HG03432 (cell line): ENCODE results near the gene EPHB1.

Source experiments
- ATAC-seq: cut with Tn5 transposase; IDR thresholded peaks from one replicate; pipeline ENCODE4 v1.9.1; 2021; ENCODE audit warnings: mild to moderate bottlenecking, moderate library complexity; ENCODE audit not compliant: unreplicated experiment

Gene EPHB1

GRCh38 chr3:134874737-134875413 is 79.8 kb downstream of the EPHB1 start:
- ATAC-seq: no peak

GRCh38 chr3:134876836-134877235 is 81.8 kb downstream of the EPHB1 start:
- no peak for ATAC-seq

- ATAC-seq: no peak
Observed at GRCh38 chr3:134877788-134878187, 82.7 kb downstream of the EPHB1 start.

- ATAC-seq: no peak
Observed at GRCh38 chr3:134879990-134880389, 84.9 kb downstream of the EPHB1 start.

- ATAC-seq: no peak
Observed at GRCh38 chr3:134880431-134880830, 85.4 kb downstream of the EPHB1 start.

GRCh38 chr3:134881305-134881704 is 86.2 kb downstream of the EPHB1 start:
- ATAC-seq: no peak

- ATAC-seq: no peak
Observed at GRCh38 chr3:134883697-134884385, 88.8 kb downstream of the EPHB1 start.

- ATAC-seq: peak; percentile 95
Observed at GRCh38 chr3:134885877-134886621, 91.0 kb downstream of the EPHB1 start.

- no peak for ATAC-seq
Observed at GRCh38 chr3:134886991-134887390, 91.9 kb downstream of the EPHB1 start.

GRCh38 chr3:134887536-134887935 is 92.5 kb downstream of the EPHB1 start:
- no peak for ATAC-seq

GRCh38 chr3:134892326-134892725 is 97.3 kb downstream of the EPHB1 start:
- no peak for ATAC-seq

- ATAC-seq: no peak
Observed at GRCh38 chr3:134892761-134893160, 97.7 kb downstream of the EPHB1 start.

- ATAC-seq: no peak
Observed at GRCh38 chr3:134894533-134894932, 99.5 kb downstream of the EPHB1 start.

GRCh38 chr3:134895181-134895580 is 100.1 kb downstream of the EPHB1 start:
- no peak for ATAC-seq

GRCh38 chr3:134896141-134896540 is 101.1 kb downstream of the EPHB1 start:
- ATAC-seq: no peak

GRCh38 chr3:134896696-134897095 is 101.6 kb downstream of the EPHB1 start:
- no peak for ATAC-seq

GRCh38 chr3:134897391-134898141 is 102.5 kb downstream of the EPHB1 start:
- ATAC-seq: no peak

GRCh38 chr3:134898181-134898754 is 103.2 kb downstream of the EPHB1 start:
- no peak for ATAC-seq

- ATAC-seq: no peak
Observed at GRCh38 chr3:134899786-134900185, 104.7 kb downstream of the EPHB1 start.

GRCh38 chr3:134900482-134900881 is 105.4 kb downstream of the EPHB1 start:
- no peak for ATAC-seq

GRCh38 chr3:134901461-134901860 is 106.4 kb downstream of the EPHB1 start:
- no peak for ATAC-seq
